Renal pelvis (tissue), 12 donors: ENCODE data around the gene ETAA1. TPM values are rescaled to one million over a fixed set of nuclear protein-coding genes. Genes with fewer than 3 reads are reported as not detected.

ENCODE experiments used
- DNase-seq: peaks from one replicate; pipeline ENCODE4 v3.0.0-alpha.2; 2013
- long read RNA-seq, 16 experiments: transcript quantifications; one replicate each; lab custom pipeline, GENCODE V29; 2026
- polyA plus RNA-seq, 3 donors: library from polyadenylated mRNA; unstranded; fragments of 120-200 nt; gene quantifications; one replicate each; pipeline ENCODE4 v1.2.1, GENCODE V29; 2013; ENCODE audit not compliant: insufficient read length in 3 of 3

Gene ETAA1
- polyA plus RNA-seq: 10 to 100 TPM; 22.3 to 27.9 (median 25.9) TPM
- long read RNA-seq, donor 1, partial matches to known transcripts: 0 of 3 reads
- long read RNA-seq, donor 1, other reads (novel, unspliced or antisense): 0 of 3 reads
- long read RNA-seq, donor 2, partial matches to known transcripts: 0 of 2 reads
- long read RNA-seq, donor 2, other reads (novel, unspliced or antisense): 0 of 2 reads
- long read RNA-seq, donor 3, partial matches to known transcripts: 5 of 6 reads
- long read RNA-seq, donor 3, other reads (novel, unspliced or antisense): 0 of 6 reads
- long read RNA-seq, donor 4, partial matches to known transcripts: 0 of 3 reads
- long read RNA-seq, donor 4, other reads (novel, unspliced or antisense): 0 of 3 reads
- long read RNA-seq, donor 5: 0 reads
- long read RNA-seq, donor 6, partial matches to known transcripts: 5 of 7 reads
- long read RNA-seq, donor 6, other reads (novel, unspliced or antisense): 0 of 7 reads
- long read RNA-seq, donor 7, partial matches to known transcripts: 6 of 7 reads
- long read RNA-seq, donor 7, other reads (novel, unspliced or antisense): 0 of 7 reads
- long read RNA-seq, donor 8, partial matches to known transcripts: 0 of 2 reads
- long read RNA-seq, donor 8, other reads (novel, unspliced or antisense): 0 of 2 reads
- long read RNA-seq, donor 9, partial matches to known transcripts: 14 of 15 reads
- long read RNA-seq, donor 9, other reads (novel, unspliced or antisense): 0 of 15 reads
- long read RNA-seq, donor 10, partial matches to known transcripts: 13 of 14 reads
- long read RNA-seq, donor 10, other reads (novel, unspliced or antisense): 0 of 14 reads
- long read RNA-seq, donor 11, partial matches to known transcripts: 0 of 1 reads
- long read RNA-seq, donor 11, other reads (novel, unspliced or antisense): 0 of 1 reads
- long read RNA-seq, donor 12, partial matches to known transcripts: 5 of 9 reads
- long read RNA-seq, donor 12, other reads (novel, unspliced or antisense): 0 of 9 reads
- long read RNA-seq, donor 13, partial matches to known transcripts: 5 of 5 reads
- long read RNA-seq, donor 13, other reads (novel, unspliced or antisense): 0 of 5 reads
- long read RNA-seq, donor 14: 0 reads
- long read RNA-seq, donor 15, partial matches to known transcripts: 0 of 2 reads
- long read RNA-seq, donor 15, other reads (novel, unspliced or antisense): 0 of 2 reads
- long read RNA-seq, donor 16, partial matches to known transcripts: 6 of 11 reads
- long read RNA-seq, donor 16, other reads (novel, unspliced or antisense): 0 of 11 reads

- DNase-seq: peak; percentile 93
Measured at GRCh38 chr2:67397143-67397986, at the start of gene ETAA1. TSS of gene ETAA1 (plus strand) at chr2:67397333. CDS start at chr2:67397449, 116 bp downstream.

DNA sequence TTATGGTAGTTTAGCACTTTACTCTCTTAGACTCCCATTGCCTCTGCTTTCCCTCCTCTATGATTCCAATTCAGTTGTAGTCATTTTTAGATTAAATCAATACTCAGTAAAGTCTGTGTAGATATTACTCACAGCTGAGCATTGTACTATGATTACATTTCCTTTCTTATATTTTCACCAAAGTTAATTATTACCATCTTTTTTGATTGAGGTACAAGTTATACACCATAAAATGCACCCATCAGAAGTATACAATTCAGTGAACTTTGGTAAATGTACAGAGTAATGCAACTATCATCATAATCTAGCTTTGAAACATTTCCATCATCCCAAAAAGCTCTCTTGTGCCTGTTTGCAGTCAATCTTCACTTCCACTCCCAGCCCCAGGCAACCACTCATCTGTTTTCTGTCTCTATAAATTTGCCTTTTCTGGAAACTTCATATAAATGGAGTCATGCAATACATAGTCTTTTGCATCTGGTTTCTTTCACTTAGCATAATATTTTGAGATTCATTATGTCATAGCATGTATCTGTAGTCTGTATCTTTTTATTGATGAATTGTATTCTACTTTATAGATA is 30.2 kb upstream of the ETAA1 start:
- DNase-seq: no peak

- DNase-seq: no peak
Measured at GRCh38 chr2:67374481-67374880, 22.7 kb upstream of the ETAA1 start.

GRCh38 chr2:67374949-67375348 is 22.2 kb upstream of the ETAA1 start:
- no peak for DNase-seq

GRCh38 chr2:67378555-67378954 is 18.6 kb upstream of the ETAA1 start:
- DNase-seq: no peak

DNA sequence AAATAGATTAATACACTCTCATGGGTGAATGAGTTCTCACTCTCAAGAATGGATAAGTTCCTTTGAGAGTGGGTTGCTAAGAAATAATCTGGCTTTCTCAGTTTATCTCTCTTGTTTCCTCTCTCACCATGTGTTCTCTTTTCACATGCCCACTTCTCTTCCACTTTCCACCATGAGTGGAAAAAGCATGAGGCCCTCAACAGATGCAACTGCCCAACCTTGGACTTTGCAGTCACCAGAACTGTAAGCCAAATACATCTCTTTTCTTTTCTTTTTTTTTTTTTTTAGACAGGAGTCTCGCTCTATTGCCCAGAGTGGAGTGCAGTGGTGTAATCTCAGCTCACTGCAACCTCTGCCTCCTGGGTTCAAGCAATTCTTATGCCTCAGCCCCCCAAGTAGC is 18.1 kb upstream of the ETAA1 start:
- no peak for DNase-seq

- no peak for DNase-seq
Measured at GRCh38 chr2:67384123-67384822, 12.9 kb upstream of the ETAA1 start.

DNA sequence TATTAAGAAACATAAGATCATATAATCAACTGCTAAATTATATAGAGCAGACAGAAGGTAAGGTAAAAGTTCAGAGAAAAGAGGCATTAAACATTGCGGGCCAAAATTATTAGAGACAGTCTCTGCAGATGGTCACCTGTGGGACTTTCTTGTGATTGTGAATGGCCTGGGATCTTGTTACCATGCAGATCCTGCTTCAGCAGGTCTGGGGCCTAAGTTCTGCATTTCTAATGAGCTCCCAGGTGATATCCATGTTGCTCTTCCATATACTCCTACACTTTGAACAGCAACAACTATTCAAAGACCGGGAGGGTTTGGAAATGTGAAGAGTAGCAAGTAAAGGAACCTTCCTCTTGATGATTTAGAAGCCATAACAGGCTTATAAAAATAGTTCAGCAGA is 8.5 kb upstream of the ETAA1 start:
- DNase-seq: no peak

- peak; percentile 8 for DNase-seq
Measured at GRCh38 chr2:67389286-67389685, 7.8 kb upstream of the ETAA1 start.

- no peak for DNase-seq
Measured at GRCh38 chr2:67389788-67390187, 7.3 kb upstream of the ETAA1 start.

DNA sequence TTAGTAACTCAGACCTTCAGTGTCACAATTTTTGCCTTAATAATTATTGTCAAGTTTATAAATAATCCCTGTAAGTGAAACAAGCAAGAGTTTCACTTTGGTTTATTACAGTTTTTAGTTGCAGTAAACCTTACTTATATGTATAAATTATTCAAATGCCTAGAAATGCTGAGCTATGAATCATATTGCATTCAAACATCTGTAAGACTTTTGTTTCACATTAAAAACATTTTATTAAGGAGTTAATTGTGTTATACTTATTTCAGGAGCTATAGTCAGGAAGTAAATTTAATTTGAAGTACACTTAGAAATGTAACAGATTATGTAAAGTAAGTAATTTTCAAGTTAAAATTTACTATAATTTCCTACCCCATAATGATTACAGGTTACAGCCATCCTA is 3.9 kb upstream of the ETAA1 start:
- DNase-seq: no peak

DNA sequence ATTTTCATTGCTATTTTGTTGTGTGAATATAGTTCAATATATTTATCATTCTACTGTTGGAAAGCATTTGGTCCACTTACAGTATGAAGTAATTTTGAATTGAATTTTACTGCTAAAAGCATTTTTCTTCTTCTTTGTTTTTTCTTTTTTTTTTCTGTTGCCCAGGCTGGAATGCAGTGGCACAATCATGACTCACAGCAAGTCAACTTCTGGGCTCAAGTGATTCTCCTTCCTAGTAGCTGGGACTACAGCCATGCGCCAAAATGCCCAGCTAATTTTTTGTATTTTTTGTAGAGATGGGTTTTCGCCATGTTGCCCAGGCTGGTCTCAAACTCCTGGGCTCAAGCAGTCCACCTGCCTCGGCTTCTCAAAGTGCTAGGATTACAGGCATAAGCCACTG is 2.4 kb upstream of the ETAA1 start:
- no peak for DNase-seq

DNA sequence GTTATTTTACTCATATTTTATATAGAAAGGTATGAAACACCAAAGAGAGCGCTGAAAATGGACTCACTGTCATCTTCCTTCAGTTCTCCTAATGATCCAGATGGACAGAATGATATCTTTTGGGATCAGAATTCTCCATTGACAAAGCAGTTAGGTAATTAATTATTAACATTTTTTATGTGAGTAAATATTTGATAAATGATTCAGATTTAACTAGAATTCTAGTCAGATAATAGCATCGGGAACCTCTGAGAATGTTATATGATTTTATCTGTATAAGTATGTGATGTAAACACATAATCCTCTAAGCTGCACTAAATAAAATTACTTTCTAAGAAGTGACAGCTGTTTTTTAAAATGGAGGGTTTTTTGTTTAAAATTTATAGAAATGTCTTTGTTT is 2.0 kb downstream of the ETAA1 start:
- no peak for DNase-seq

DNA sequence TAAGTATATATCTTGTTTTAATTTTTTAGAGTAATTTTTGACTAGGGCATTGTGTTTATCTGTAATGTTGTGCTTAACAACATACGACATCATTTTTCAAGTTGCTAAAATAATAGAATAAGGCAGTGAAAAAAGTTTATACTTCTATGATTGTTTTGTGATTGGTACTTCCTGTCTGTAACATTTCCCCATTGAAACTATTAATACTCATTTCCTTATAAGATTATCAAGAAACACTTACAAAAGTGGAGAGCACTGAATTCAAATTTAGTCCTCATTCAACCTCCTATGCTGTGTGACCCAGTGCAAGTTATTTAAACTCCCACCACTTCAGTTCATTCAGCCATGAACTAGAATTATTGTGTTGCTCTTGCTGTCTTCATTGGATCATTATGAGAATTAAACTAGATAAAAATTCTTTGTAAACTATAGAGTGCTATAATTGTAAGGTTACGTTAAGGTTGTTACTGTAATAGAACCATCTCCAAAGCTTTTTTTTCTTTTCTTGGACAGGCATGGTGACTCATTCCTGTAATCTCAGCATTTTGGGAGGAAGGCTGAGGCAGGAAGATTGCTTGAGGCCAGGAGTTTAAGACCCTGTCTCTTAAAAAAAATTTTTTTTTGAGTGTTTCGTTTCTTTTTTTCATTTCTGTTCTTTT is 2.8 kb downstream of the ETAA1 start:
- DNase-seq: no peak

DNA sequence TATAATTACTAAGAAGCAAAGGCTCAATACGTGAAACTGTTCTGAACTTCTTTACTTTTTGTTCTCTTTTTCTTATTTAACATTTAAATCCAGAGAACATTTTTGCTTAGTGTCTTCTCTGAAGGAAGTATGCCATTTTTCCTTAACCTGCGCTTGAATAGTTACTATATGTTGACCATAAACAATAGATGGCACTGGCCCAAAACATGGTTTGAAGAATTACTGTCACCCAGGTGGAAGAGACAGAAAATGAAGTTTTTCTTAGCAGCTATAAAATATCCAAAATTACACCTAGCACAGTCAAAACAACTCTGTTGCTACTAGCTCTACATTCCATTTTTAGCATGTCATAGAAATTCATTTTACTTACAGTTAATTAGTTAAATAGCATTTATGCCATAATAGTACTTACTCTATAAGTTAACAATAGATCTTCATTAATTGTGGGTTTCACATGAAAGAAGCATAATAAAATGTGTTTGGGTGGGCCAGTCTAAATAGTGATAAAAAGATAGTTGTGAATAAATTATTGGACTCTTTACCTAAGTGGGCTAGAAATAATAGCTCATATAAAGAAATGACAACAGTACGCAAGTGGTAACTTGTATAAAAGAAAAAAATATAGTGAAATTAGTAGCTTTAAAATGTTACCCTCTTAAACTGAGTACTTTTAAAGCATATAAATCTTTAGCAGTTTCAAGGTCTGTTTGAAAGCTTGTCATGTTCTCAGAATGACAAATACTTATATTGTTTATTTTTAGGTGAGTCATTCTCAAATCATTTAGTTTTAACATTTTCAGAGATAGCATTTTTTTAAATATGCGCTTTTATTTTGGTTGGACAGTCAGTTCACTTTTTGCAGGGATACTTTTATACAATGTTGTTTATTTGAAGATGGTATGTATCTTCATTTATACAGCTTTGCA is 3.7 kb downstream of the ETAA1 start:
- no peak for DNase-seq

DNA sequence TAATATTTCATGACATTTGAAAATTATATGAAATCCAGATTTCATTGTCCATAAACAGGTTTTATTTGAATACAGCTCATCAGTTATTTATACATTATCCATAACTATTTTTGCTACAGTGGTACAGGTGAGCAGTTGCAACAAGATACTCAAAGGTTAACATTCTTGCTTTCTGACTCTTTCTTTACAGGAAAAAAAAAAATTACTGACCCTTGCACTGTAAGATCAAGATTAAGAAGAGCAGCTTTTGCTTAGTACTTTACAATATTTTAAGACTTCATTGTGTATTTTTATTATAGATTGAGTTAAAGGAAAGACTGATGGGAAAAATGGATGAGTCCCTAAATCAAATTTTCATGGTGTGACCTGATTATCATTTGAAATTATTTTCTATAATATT is 11.2 kb downstream of the ETAA1 start:
- no peak for DNase-seq

DNA sequence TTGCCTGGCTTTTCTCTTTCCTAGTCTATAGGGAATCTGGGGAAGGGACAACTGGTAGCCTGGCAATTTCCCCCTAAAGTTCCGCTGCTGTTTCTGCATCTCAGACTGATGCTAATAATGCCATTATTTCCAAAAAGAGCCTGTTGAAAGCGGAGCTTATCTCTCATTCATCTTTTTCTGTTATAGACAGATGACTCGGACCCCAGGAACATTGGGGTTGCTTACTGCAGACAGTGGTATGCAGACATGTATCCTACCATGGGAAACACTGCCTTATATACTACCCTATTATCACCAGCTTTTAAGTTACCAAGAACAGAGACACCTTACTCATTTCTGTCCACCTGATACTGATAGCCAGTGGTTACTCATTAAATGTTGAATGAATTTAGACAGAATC is 15.3 kb downstream of the ETAA1 start:
- no peak for DNase-seq

- no peak for DNase-seq
Measured at GRCh38 chr2:67414867-67415266, 17.7 kb downstream of the ETAA1 start.
